Activated CD4-positive, CD25-positive, alpha-beta regulatory T cell treated with anti-CD3 and anti-CD28 coated beads, Interleukin-2, amount 50 U/mL, for 72 hours (primary cell): ENCODE results near the gene MEN1.

Source experiments
- DNase-seq: peaks from one replicate; pipeline ENCODE4 v3.0.0; 2021

Gene MEN1

GRCh38 chr11:64845129-64845775 is 34.9 kb upstream of the MEN1 start:
- DNase-seq = no peak

- DNase-seq = peak; percentile 62
Measured at GRCh38 chr11:64844330-64845128, 34.2 kb upstream of the MEN1 start, which contains the start of gene CDC42BPG. CDC42BPG (minus strand) TSS chr11:64844653; CDS start chr11:64844569, 84 bp downstream.

- DNase-seq = no peak
Measured at GRCh38 chr11:64843686-64844329, 33.5 kb upstream of the MEN1 start.

GRCh38 chr11:64842851-64843685 is 32.7 kb upstream of the MEN1 start:
- no peak for DNase-seq

- no peak for DNase-seq
Measured at GRCh38 chr11:64842366-64842759, 32.0 kb upstream of the MEN1 start.

GRCh38 chr11:64841592-64842365 is 31.4 kb upstream of the MEN1 start:
- DNase-seq = no peak

GRCh38 chr11:64839887-64840782 is 29.8 kb upstream of the MEN1 start:
- DNase-seq = no peak

GRCh38 chr11:64839335-64839734 is 29.0 kb upstream of the MEN1 start:
- no peak for DNase-seq

- DNase-seq = no peak
Measured at GRCh38 chr11:64838600-64839334, 28.4 kb upstream of the MEN1 start.

GRCh38 chr11:64837887-64838351 is 27.6 kb upstream of the MEN1 start:
- no peak for DNase-seq

GRCh38 chr11:64836448-64837072 is 26.2 kb upstream of the MEN1 start:
- DNase-seq = no peak

- no peak for DNase-seq
Measured at GRCh38 chr11:64835616-64836447, 25.5 kb upstream of the MEN1 start.

GRCh38 chr11:64834723-64835615 is 24.6 kb upstream of the MEN1 start:
- DNase-seq = no peak

- no peak for DNase-seq
Measured at GRCh38 chr11:64834031-64834722, 23.8 kb upstream of the MEN1 start.

GRCh38 chr11:64833509-64833908 is 23.2 kb upstream of the MEN1 start:
- no peak for DNase-seq

- no peak for DNase-seq
Measured at GRCh38 chr11:64833198-64833502, 22.8 kb upstream of the MEN1 start.
